H1 (cell line): Measurements from ENCODE around the gene HMCN1. TPM values are rescaled to one million over a fixed set of nuclear protein-coding genes. Genes with fewer than 3 reads are reported as not detected.

Experiments used
- CTCF ChIA-PET: fragments of 300-600 bp; sonication (Branson Sonifier 250); formaldehyde crosslinking; loops from one replicate; lab custom pipeline; 2021; ENCODE audit not compliant: partially characterized antibody; lab: Charles Lee
- POLR2A ChIA-PET: fragments of 300-600 bp; sonication (Branson Sonifier 250); formaldehyde crosslinking; loops from one replicate; lab custom pipeline; 2021; ENCODE audit warnings: inconsistent platforms; ENCODE audit not compliant: partially characterized antibody; lab: Charles Lee
- DNase-seq, 2 experiments: peaks; one replicate each; pipeline versions ENCODE4 v3.0.0 to v3.0.0-alpha.2; 2010 to 2022; ENCODE audit warnings: low spot score in 2 of 2, low read depth in 1 of 2, mixed read lengths in 1 of 2
- FAIRE-seq: peaks from 2 replicates; lab custom pipeline; 2011; peaks lifted over from hg19 to GRCh38; lab: Jason Lieb, UNC
- H2AFZ ChIP-seq: 2 replicates; pipeline ENCODE4 v1.8.1; 2012; ENCODE audit warnings: low read length, inconsistent platforms
- H2AK5ac ChIP-seq: 2 replicates; pipeline ENCODE4 v1.6.1; 2013; ENCODE audit warnings: low read depth, low read length
- H2BK120ac ChIP-seq: replicated peaks from 2 replicates; pipeline ENCODE3; 2013; ENCODE audit warnings: low read depth, low read length, inconsistent platforms
- H2BK12ac ChIP-seq: 2 replicates; pipeline ENCODE4 v1.6.1; 2013; ENCODE audit warnings: low read depth, low read length
- H2BK15ac ChIP-seq: 2 replicates; pipeline ENCODE4 v1.6.1; 2013; ENCODE audit warnings: low read length
- H2BK20ac ChIP-seq: 2 replicates; pipeline ENCODE4 v1.6.1; 2013; ENCODE audit warnings: low read length
- H2BK5ac ChIP-seq: 2 replicates; pipeline ENCODE4 v1.6.1; 2013; ENCODE audit warnings: low read depth, low read length
- H3K14ac ChIP-seq: 2 replicates; pipeline ENCODE4 v1.6.1; 2013; ENCODE audit warnings: inconsistent platforms; ENCODE audit not compliant: insufficient read length
- H3K18ac ChIP-seq: 2 replicates; pipeline ENCODE4 v1.6.1; 2013; ENCODE audit warnings: low read length; ENCODE audit errors: extremely low read depth
- H3K23ac ChIP-seq: 2 replicates; pipeline ENCODE4 v1.6.1; 2013; ENCODE audit warnings: inconsistent platforms; ENCODE audit not compliant: insufficient read length
- H3K23me2 ChIP-seq: 2 replicates; pipeline ENCODE4 v1.6.1; 2013; ENCODE audit warnings: low read depth, low read length
- H3K27ac ChIP-seq: 2 replicates; pipeline ENCODE4 v1.6.1; 2011; ENCODE audit warnings: low read depth, low read length, inconsistent platforms
- H3K27me3 ChIP-seq, 4 experiments: replicated peaks in 1 of 4; 1 replicate in 1 of 4; 2 replicates in 3 of 4; pipeline versions ENCODE4 v1.6.1 to v1.8.1; 2011 to 2013; ENCODE audit warnings: low read length in 3 of 4, mild to moderate bottlenecking in 3 of 4, inconsistent platforms in 2 of 4, mixed read lengths in 2 of 4, moderate library complexity in 1 of 4; ENCODE audit not compliant: control insufficient read depth in 3 of 4, insufficient read depth in 3 of 4; ENCODE audit errors: extremely low read depth in 1 of 4
- H3K36me3 ChIP-seq, 4 experiments: 2 replicates each; pipeline versions ENCODE4 v1.6.1 to v1.8.1; 2011 to 2013; ENCODE audit warnings: mild to moderate bottlenecking in 4 of 4, low read length in 3 of 4, moderate library complexity in 2 of 4, control low read depth in 1 of 4, inconsistent platforms in 1 of 4; ENCODE audit not compliant: insufficient read depth in 4 of 4, control insufficient read depth in 2 of 4
- H3K4ac ChIP-seq: replicated peaks from 2 replicates; pipeline ENCODE3; 2013; ENCODE audit warnings: low read length, low read depth, mixed read lengths, inconsistent platforms; ENCODE audit not compliant: insufficient read length
- H3K4me1 ChIP-seq, 4 experiments: replicated peaks in 1 of 4; 1 replicate in 1 of 4; 2 replicates in 3 of 4; pipeline versions ENCODE4 v1.6.1 to v1.8.1; 2011 to 2013; ENCODE audit warnings: low read length in 3 of 4, inconsistent platforms in 2 of 4, mixed read lengths in 1 of 4; ENCODE audit not compliant: insufficient read depth in 4 of 4, control insufficient read depth in 3 of 4
- H3K4me2 ChIP-seq, 2 experiments: 2 replicates each; pipeline versions ENCODE4 v1.6.1 to v1.8.1; 2011 to 2013; ENCODE audit warnings: low read depth in 2 of 2, low read length in 2 of 2, control low read depth in 1 of 2, inconsistent platforms in 1 of 2, mild to moderate bottlenecking in 1 of 2; ENCODE audit not compliant: insufficient read depth in 1 of 2
- H3K4me3 ChIP-seq, 4 experiments: fragments of 200-600, 300-600 bp in 1 of 4; sonication (generic), shearing (Covaris generic), sonication (Bioruptor Twin) in 1 of 4; 2 replicates each; pipeline versions ENCODE4 v1.5.1 to v1.8.1; 2011 to 2016; ENCODE audit warnings: low read length in 4 of 4, low read depth in 3 of 4, control low read depth in 2 of 4, inconsistent platforms in 2 of 4, mild to moderate bottlenecking in 2 of 4, mixed read lengths in 1 of 4, moderate library complexity in 1 of 4; ENCODE audit not compliant: insufficient read depth in 2 of 4; ENCODE audit errors: extremely low read depth in 1 of 4
- H3K56ac ChIP-seq: replicated peaks from 2 replicates; pipeline ENCODE3; 2013; ENCODE audit warnings: low read depth, mild to moderate bottlenecking, mixed read lengths, low read length, inconsistent platforms; ENCODE audit not compliant: insufficient read length
- H3K79me1 ChIP-seq: 2 replicates; pipeline ENCODE4 v1.6.1; 2013; ENCODE audit warnings: low read depth, low read length, control low read depth
- H3K79me2 ChIP-seq, 2 experiments: 2 replicates each; pipeline versions ENCODE4 v1.6.1 to v1.8.1; 2012 to 2013; ENCODE audit warnings: low read length in 2 of 2, mild to moderate bottlenecking in 2 of 2, inconsistent platforms in 1 of 2; ENCODE audit not compliant: insufficient read depth in 2 of 2, control insufficient read depth in 1 of 2
- H3K9ac ChIP-seq, 4 experiments: replicated peaks in 1 of 4; 1 replicate in 1 of 4; 2 replicates in 3 of 4; pipeline versions ENCODE4 v1.6.1 to v1.8.1; 2011 to 2013; ENCODE audit warnings: low read depth in 3 of 4, low read length in 3 of 4, control low read depth in 2 of 4, mild to moderate bottlenecking in 2 of 4, moderate library complexity in 2 of 4, inconsistent platforms in 1 of 4; ENCODE audit errors: extremely low read depth in 1 of 4
- H3K9me3 ChIP-seq, 2 experiments: 2 replicates each; pipeline versions ENCODE4 v1.6.1 to v1.8.1; 2012 to 2013; ENCODE audit warnings: mild to moderate bottlenecking in 2 of 2, moderate library complexity in 2 of 2, control low read depth in 1 of 2, inconsistent platforms in 1 of 2, low read depth in 1 of 2, low read length in 1 of 2, mixed read lengths in 1 of 2; ENCODE audit not compliant: insufficient read depth in 2 of 2
- H4K20me1 ChIP-seq, 2 experiments: replicated peaks in 1 of 2; 2 replicates each; pipeline versions ENCODE3 to v1.8.1; 2011 to 2013; ENCODE audit warnings: inconsistent platforms in 2 of 2, low read length in 2 of 2, mild to moderate bottlenecking in 1 of 2; ENCODE audit not compliant: insufficient read depth in 2 of 2, control insufficient read depth in 1 of 2
- H4K5ac ChIP-seq: 2 replicates; pipeline ENCODE4 v1.6.1; 2013; ENCODE audit warnings: low read length, low read depth, mixed read lengths, inconsistent platforms; ENCODE audit not compliant: insufficient read length
- H4K8ac ChIP-seq: 2 replicates; pipeline ENCODE4 v1.8.0; 2013; ENCODE audit warnings: mild to moderate bottlenecking, moderate library complexity, low read length, inconsistent platforms; ENCODE audit not compliant: insufficient read depth; ENCODE audit errors: extremely low read depth
- H4K91ac ChIP-seq: replicated peaks from 2 replicates; pipeline ENCODE3; 2013; ENCODE audit warnings: low read length, mixed read lengths, inconsistent platforms; ENCODE audit not compliant: insufficient read length
- POLR2AphosphoS5 ChIP-seq: IDR thresholded peaks from 2 replicates; pipeline ENCODE4 v1.6.1; 2011; ENCODE audit warnings: low read depth, low read length
- RFX5 ChIP-seq: IDR thresholded peaks from 2 replicates; pipeline ENCODE4 v1.6.1; 2011; ENCODE audit warnings: low read depth, low read length, improper control_type of control experiment, borderline replicate concordance
- SIX5 ChIP-seq: IDR thresholded peaks from 2 replicates; pipeline ENCODE4 v1.6.1; 2011; ENCODE audit warnings: mild to moderate bottlenecking, low read depth, low read length
- SP4 ChIP-seq: IDR thresholded peaks from 2 replicates; pipeline ENCODE4 v1.6.1; 2012; ENCODE audit warnings: low read length, inconsistent platforms
- polyA plus RNA-seq, 7 experiments: library from polyadenylated mRNA; depleted of rRNA in 3 of 7; stranded (reverse) in 5 of 7; unstranded in 2 of 7; fragments of >200 nt in 5 of 7; fragments of 200-250 nt in 2 of 7; gene quantifications; 1 replicate in 5 of 7; 2 replicates in 1 of 7; 4 replicates in 1 of 7; pipeline versions ENCODE4 v1.2.1 to v1.2.3, GENCODE V29; 2011 to 2013; ENCODE audit warnings: missing spikeins in 2 of 7, mixed read lengths in 2 of 7
- total RNA-seq: library from RNA; stranded (reverse); fragmentation: NEBNext Ultra II Directional; extraction: Animal tissue kit (Norgen Biotek cat#: 25700); gene quantifications from 2 replicates; pipeline ENCODE4 v1.2.1, GENCODE V29; 2021

The HMCN1 gene
- total and polyA plus RNA-seq, 2 of the 8 experiments (the other 6 are each of a cell fraction or from before 2014, with no cell fraction given) = 13.8 to 14.6 TPM

DNA sequence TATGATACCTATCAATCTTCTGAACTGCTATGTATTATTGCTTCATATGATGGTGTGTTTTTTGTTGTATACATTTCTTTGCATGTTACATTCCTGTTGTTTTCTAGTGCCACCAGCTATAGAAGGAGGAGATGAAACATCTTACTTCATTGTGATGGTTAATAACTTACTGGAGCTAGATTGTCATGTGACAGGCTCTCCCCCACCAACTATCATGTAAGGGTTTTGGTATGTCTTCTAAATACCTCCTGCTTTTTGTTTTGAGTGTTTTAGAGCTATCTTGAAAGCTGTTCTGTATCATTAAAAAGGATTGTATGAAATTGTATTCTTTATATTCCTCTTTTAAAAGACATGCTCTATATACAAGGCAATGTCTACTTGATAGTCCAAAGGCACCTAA, 282.7 kb downstream of the HMCN1 start:
- no peak overlapping the region for H2BK120ac ChIP-seq
- H4K91ac ChIP-seq = no peak overlapping the region
- H3K4me3 ChIP-seq = no peak overlapping the region
- H3K23me2 ChIP-seq = no peaks in the 10 kb centered on the region
- no peak overlapping the region for H4K5ac ChIP-seq
- H2BK20ac ChIP-seq = no peak overlapping the region
- FAIRE-seq = no peak
- H3K27me3 ChIP-seq = no peaks in the 10 kb centered on the region
- H2BK5ac ChIP-seq = no peak overlapping the region
- no peaks in the 10 kb centered on the region for H3K36me3 ChIP-seq
- DNase-seq = no peak
- no peak overlapping the region for H3K18ac ChIP-seq
- POLR2A ChIA-PET = no interaction called here
- H3K4ac ChIP-seq = no peak overlapping the region
- CTCF ChIA-PET = no interaction called here
- no peak overlapping the region for H2BK12ac ChIP-seq
- H3K79me1 ChIP-seq = no peaks in the 10 kb centered on the region
- H3K23ac ChIP-seq = no peak overlapping the region
- no peak overlapping the region for H3K56ac ChIP-seq
- no peaks in the 10 kb centered on the region for H3K9me3 ChIP-seq
- H3K4me2 ChIP-seq = no peak overlapping the region
- no peak overlapping the region for H3K27ac ChIP-seq
- H3K79me2 ChIP-seq = no peaks in the 10 kb centered on the region
- H4K8ac ChIP-seq = no peak overlapping the region
- H2AFZ ChIP-seq = no peak overlapping the region
- no peak overlapping the region for H2AK5ac ChIP-seq
- H3K9ac ChIP-seq = no peak overlapping the region
- H3K14ac ChIP-seq = no peak overlapping the region
- no peaks in the 10 kb centered on the region for H4K20me1 ChIP-seq
- no peak overlapping the region for H2BK15ac ChIP-seq
- no peaks in the 10 kb centered on the region for H3K4me1 ChIP-seq
- TF ChIP-seq SP4 (no peak), SIX5 (no peak), POLR2AphosphoS5 (no peak), RFX5 (no peak)
